Loucy (cell line): ENCODE measurements around the gene GNG11.

Experiments
- CTCF ChIP-seq: fragments of 200-600 bp; sonication (generic); conservative IDR thresholded peaks from 2 replicates; pipeline ENCODE4 v1.5.1; 2014; ENCODE audit warnings: mild to moderate bottlenecking, antibody characterized with exemption, low read length
- EZH2phosphoT487 ChIP-seq: fragments of 200-600 bp; IDR thresholded peaks from 2 replicates; pipeline ENCODE4 v1.6.1; 2018; ENCODE audit warnings: antibody characterized with exemption, mild to moderate bottlenecking, moderate library complexity, borderline replicate concordance

GRCh38 chr7:93941945-93942344 lies 20.4 kb downstream of the GNG11 start:
- TF ChIP-seq EZH2phosphoT487 = no peak
- TF ChIP-seq CTCF = no peak
